T follicular helper cell (primary cell): ENCODE measurements around the gene CRB3.
"Not testable (repeated sequence)": the region's sequence is repeated elsewhere in the genome, so short reads cannot be mapped to it uniquely, and the experiment has no call there.

Experiments
- DNase-seq: peaks from one replicate; pipeline ENCODE4 v3.0.0-alpha.2; 2020; ENCODE audit warnings: low read depth

Gene CRB3

GRCh38 chr19:6491802-6492592 is 27.9 kb downstream of the CRB3 start:
- DNase-seq: no peak

- DNase-seq: no peak
Measured at GRCh38 chr19:6494438-6495036, 30.5 kb downstream of the CRB3 start.

GRCh38 chr19:6495947-6496346 is 31.9 kb downstream of the CRB3 start:
- no peak for DNase-seq

GRCh38 chr19:6498294-6499036 is 34.4 kb downstream of the CRB3 start:
- no peak for DNase-seq

GRCh38 chr19:6499052-6499790 is 35.1 kb downstream of the CRB3 start:
- no peak for DNase-seq

GRCh38 chr19:6500837-6501739 is 37.0 kb downstream of the CRB3 start:
- no peak for DNase-seq

GRCh38 chr19:6501740-6502648 is 37.9 kb downstream of the CRB3 start, which contains the start of gene TUBB4A:
Gene TUBB4A (minus strand): TSS chr19:6502309. CDS start chr19:6502212, 97 bp downstream.
- DNase-seq: no peak

- DNase-seq: no peak
Measured at GRCh38 chr19:6503407-6504201, 39.5 kb downstream of the CRB3 start.

GRCh38 chr19:6508028-6508771 is 44.1 kb downstream of the CRB3 start:
- DNase-seq: not testable (repeated sequence)

- no peak for DNase-seq
Measured at GRCh38 chr19:6509118-6509971, 45.3 kb downstream of the CRB3 start.

- no peak for DNase-seq
Measured at GRCh38 chr19:6510618-6511017, 46.5 kb downstream of the CRB3 start.

GRCh38 chr19:6514089-6514488 is 50.0 kb downstream of the CRB3 start:
- DNase-seq: no peak

GRCh38 chr19:6514926-6515544 is 51.0 kb downstream of the CRB3 start:
- no peak for DNase-seq

GRCh38 chr19:6516018-6516658 is 52.1 kb downstream of the CRB3 start:
- peak; percentile 39 for DNase-seq
